K562 (cell line): ENCODE measurements around the gene LYST. TPM values are rescaled to one million over a fixed set of nuclear protein-coding genes. Genes with fewer than 3 reads are reported as not detected.

Source experiments
- ATAC-seq: fragments of 200-7000 bp; cut with Tn5 transposase; 3 replicates; pipeline ENCODE4 v1.9.1; 2020; ENCODE audit warnings: moderate library complexity
- BruUV-seq: library from RNA; stranded (reverse); fragments of 400-500 nt; replicated peaks from 2 replicates; lab custom pipeline; 2021; lab: Mats Ljungman, UMichigan
- CTCF ChIA-PET: fragments of 300-600 bp; formaldehyde crosslinking; extraction: SDS; loops from one replicate; lab custom pipeline; 2021; ENCODE audit warnings: low intra/inter-chr PET ratio; lab: Yijun Ruan, JAX
- POLR2A ChIA-PET: fragments of 300-600, 350-650 bp; sonication (Branson Sonifier 250); formaldehyde crosslinking; extraction: SDS; loops from one replicate; lab custom pipeline; 2021; ENCODE audit warnings: antibody characterized with exemption, inconsistent platforms; lab: Yijun Ruan, JAX
- DNase-seq, 4 experiments: peaks; one replicate each; pipeline versions ENCODE4 v3.0.0 to v3.0.0-alpha.2; 2011 to 2018; ENCODE audit warnings: low spot score in 3 of 4, mixed read lengths in 3 of 4; ENCODE audit errors: extremely low read depth in 1 of 4
- FAIRE-seq: peaks from 2 replicates; lab custom pipeline; 2011; peaks lifted over from hg19 to GRCh38; lab: Jason Lieb, UNC
- H2AFZ ChIP-seq: 2 replicates; pipeline ENCODE4 v1.6.0; 2011; ENCODE audit warnings: low read depth, low read length, control low read depth, inconsistent platforms
- H3K27ac ChIP-seq: fragments of 200-600 bp; 3 replicates; pipeline ENCODE4 v1.8.0; 2011; ENCODE audit warnings: low read depth, mild to moderate bottlenecking, control low read depth, inconsistent platforms, low read length, moderate library complexity, mixed read lengths; ENCODE audit errors: extremely low read depth
- H3K27me3 ChIP-seq, 2 experiments: fragments of 300-600 bp in 1 of 2; 2 replicates in 1 of 2; 3 replicates in 1 of 2; pipeline versions ENCODE4 v1.6.0 to v1.8.0; 2011; ENCODE audit warnings: inconsistent platforms in 2 of 2, low read length in 2 of 2, mild to moderate bottlenecking in 1 of 2, mixed read lengths in 1 of 2, moderate library complexity in 1 of 2; ENCODE audit not compliant: control insufficient read depth in 2 of 2, insufficient read depth in 2 of 2
- H3K36me3 ChIP-seq: fragments of 300-600 bp; 3 replicates; pipeline ENCODE4 v1.8.0; 2011; ENCODE audit warnings: mild to moderate bottlenecking, low read length, inconsistent platforms; ENCODE audit not compliant: control insufficient read depth, insufficient read depth
- H3K4me1 ChIP-seq, 2 experiments: fragments of 200-600 bp in 1 of 2; replicated peaks in 1 of 2; 2 replicates in 1 of 2; 3 replicates in 1 of 2; pipeline versions ENCODE4 v1.5.1 to v1.8.0; 2011; ENCODE audit warnings: inconsistent platforms in 2 of 2, low read length in 2 of 2, mild to moderate bottlenecking in 1 of 2, mixed read lengths in 1 of 2, moderate library complexity in 1 of 2; ENCODE audit not compliant: control insufficient read depth in 2 of 2, insufficient read depth in 2 of 2
- H3K4me2 ChIP-seq: 2 replicates; pipeline ENCODE4 v1.6.1; 2011; ENCODE audit warnings: low read length, control low read depth, inconsistent platforms, mixed read lengths; ENCODE audit not compliant: insufficient read depth
- H3K4me3 ChIP-seq: fragments of 200-600 bp; sonication (generic), shearing (Covaris generic); 2 replicates; pipeline ENCODE4 v1.5.1; 2016; ENCODE audit warnings: control low read depth, inconsistent platforms
- H3K79me2 ChIP-seq: fragments of 200-600 bp; 3 replicates; pipeline ENCODE4 v1.8.0; 2011; ENCODE audit warnings: low read length, inconsistent platforms; ENCODE audit not compliant: control insufficient read depth, insufficient read depth
- H3K9ac ChIP-seq, 2 experiments: 2 replicates each; pipeline versions ENCODE4 v1.6.0 to v1.6.1; 2011; ENCODE audit warnings: low read depth in 2 of 2, low read length in 2 of 2, control low read depth in 1 of 2, inconsistent platforms in 1 of 2, mild to moderate bottlenecking in 1 of 2, mixed read lengths in 1 of 2; ENCODE audit not compliant: insufficient read depth in 1 of 2
- H3K9me1 ChIP-seq: one replicate; pipeline ENCODE4 v1.6.0; 2011; ENCODE audit warnings: inconsistent platforms, mild to moderate bottlenecking, low read length, moderate library complexity; ENCODE audit not compliant: control insufficient read depth, insufficient read depth
- H3K9me3 ChIP-seq: replicated peaks from 2 replicates; pipeline ENCODE4 v1.5.1; 2011; ENCODE audit warnings: low read depth, low read length, inconsistent platforms; ENCODE audit not compliant: control insufficient read depth, insufficient read depth
- H4K20me1 ChIP-seq: replicated peaks from 2 replicates; pipeline ENCODE4 v1.6.1; 2011; ENCODE audit warnings: low read length, inconsistent platforms, mixed read lengths; ENCODE audit not compliant: control insufficient read depth, insufficient read depth
- NR2C1 ChIP-seq, 2 experiments: fragments of 450-650 bp; IDR thresholded peaks; 2 replicates each; pipeline ENCODE4 v1.6.1; 2017; ENCODE audit warnings: mild to moderate bottlenecking in 2 of 2, antibody characterized with exemption in 1 of 2, inconsistent platforms in 1 of 2, missing compliant biosample characterization in 1 of 2, missing genetic modification characterization in 1 of 2
- RBM22 ChIP-seq: fragments of 200-400 bp; formaldehyde crosslinking; IDR thresholded peaks from 2 replicates; pipeline ENCODE4 v1.6.1; 2018; ENCODE audit warnings: low read length, low read depth; ENCODE audit not compliant: poor library complexity, severe bottlenecking
- TCF7 ChIP-seq: sonication (generic); IDR thresholded peaks from 2 replicates; pipeline ENCODE4 v1.6.1; 2016; ENCODE audit warnings: antibody characterized with exemption, borderline replicate concordance
- YY1 ChIP-seq, 3 experiments: IDR thresholded peaks; 2 replicates each; pipeline ENCODE4 v1.6.1; 2011; ENCODE audit warnings: low read length in 2 of 3, mild to moderate bottlenecking in 2 of 3, moderate library complexity in 2 of 3, borderline replicate concordance in 1 of 3, control low read depth in 1 of 3, low read depth in 1 of 3; ENCODE audit not compliant: insufficient read depth in 3 of 3, insufficient replicate concordance in 2 of 3, control insufficient read depth in 1 of 3, insufficient read length in 1 of 3; ENCODE audit errors: extremely low read depth in 1 of 3
- ZBTB7A ChIP-seq: IDR thresholded peaks from 2 replicates; pipeline ENCODE4 v1.6.1; 2011; ENCODE audit warnings: low read depth, mild to moderate bottlenecking, low read length, moderate library complexity, borderline replicate concordance; ENCODE audit not compliant: control insufficient read depth
- ZC3H8 ChIP-seq: fragments of 450-650 bp; IDR thresholded peaks from 2 replicates; pipeline ENCODE4 v1.6.1; 2017
- ZNF134 ChIP-seq: fragments of 250-450 bp; sonication (Bioruptor Pico); conservative IDR thresholded peaks from 2 replicates; pipeline ENCODE4 v1.4.0; 2020
- ZNF764 ChIP-seq: fragments of 250-450 bp; sonication (Bioruptor Pico); IDR thresholded peaks from 2 replicates; pipeline ENCODE4 v1.4.0; 2020; ENCODE audit warnings: low read depth, mild to moderate bottlenecking, moderate library complexity
- WGBS: fragments of 100-300 bp; shearing (Covaris generic); methylation state at CpG from one replicate; pipeline ENCODE4 v1.1.6; 2016; ENCODE audit warnings: low coverage, mixed read lengths; ENCODE audit not compliant: insufficient coverage; ENCODE audit errors: missing lambda C conversion rate; 5-methylcytosine and 5-hydroxymethylcytosine counted together
- in situ Hi-C: fragments of 300-500 bp; cut with MboI; formaldehyde crosslinking; loops from 4 replicates; pipeline ENCODE4 v1.15.0; 2018; ENCODE audit warnings: inconsistent platforms, mixed read lengths
- intact Hi-C: fragments of 100-400 bp; cut with micrococcal nuclease; formaldehyde crosslinking; loops from 2 replicates; pipeline ENCODE4 v1.14.2; 2022
- polyA plus RNA-seq, 8 experiments: library from polyadenylated mRNA; depleted of rRNA in 4 of 8; stranded (reverse) in 5 of 8; unstranded in 3 of 8; fragments of >200 nt; fragmentation: Nextera tagmentation in 2 of 8; fragmentation: Illumina TruSeq in 1 of 8; extraction: Ambion mirVana in 2 of 8; extraction: Trizol in 1 of 8; gene quantifications; 2 replicates each; pipeline versions ENCODE4 v1.2.1 to v1.2.3, GENCODE V29; 2011 to 2014; ENCODE audit warnings: inconsistent platforms in 1 of 8, missing spikeins in 1 of 8
- total RNA-seq, 7 experiments: library from RNA; depleted of rRNA in 6 of 7; stranded (reverse); fragments of >200 nt in 6 of 7; fragmentation: Illumina TruSeq in 2 of 7; extraction: Trizol in 2 of 7; gene quantifications; 2 replicates each; pipeline versions ENCODE4 v1.2.1 to v1.2.3, GENCODE V29; 2011 to 2021; ENCODE audit warnings: low replicate concordance in 1 of 7
- TF ChIP-seq, protein P1 (sequence below): sonication (generic); formaldehyde crosslinking; IDR thresholded peaks from 2 replicates; pipeline ENCODE4 v1.8.1; 2023; ENCODE audit warnings: mild to moderate bottlenecking, missing genetic modification reagents

Gene LYST
- total and polyA plus RNA-seq, 9 of the 15 experiments (the other 6 are each of a cell fraction or from before 2014, with no cell fraction given), result 0.73 to 2.4 (median 1.4) TPM

- no peak for TF ChIP-seq RBM22
- TF ChIP-seq ZC3H8, result no peak
- no peak for TF ChIP-seq ZNF764 (CRISPR knock-in tag)
- no peak for TF ChIP-seq YY1 (IDR thresholded peaks at IDR 0.05; ENCODE audit: borderline replicate concordance in 1 of 3, control insufficient read depth in 1 of 3, extremely low read depth in 1 of 3, insufficient read depth in 3 of 3, insufficient read length in 1 of 3, insufficient replicate concordance in 2 of 3, low read depth in 1 of 3, low read length in 2 of 3)
- TF ChIP-seq ZNF134 (CRISPR knock-in tag), result no peak
- no peak for TF ChIP-seq NR2C1 (IDR thresholded peaks at IDR 0.05)
- TF ChIP-seq NR2C1 (tag; IDR thresholded peaks at IDR 0.05), result no peak
- TF ChIP-seq, protein P1, sequence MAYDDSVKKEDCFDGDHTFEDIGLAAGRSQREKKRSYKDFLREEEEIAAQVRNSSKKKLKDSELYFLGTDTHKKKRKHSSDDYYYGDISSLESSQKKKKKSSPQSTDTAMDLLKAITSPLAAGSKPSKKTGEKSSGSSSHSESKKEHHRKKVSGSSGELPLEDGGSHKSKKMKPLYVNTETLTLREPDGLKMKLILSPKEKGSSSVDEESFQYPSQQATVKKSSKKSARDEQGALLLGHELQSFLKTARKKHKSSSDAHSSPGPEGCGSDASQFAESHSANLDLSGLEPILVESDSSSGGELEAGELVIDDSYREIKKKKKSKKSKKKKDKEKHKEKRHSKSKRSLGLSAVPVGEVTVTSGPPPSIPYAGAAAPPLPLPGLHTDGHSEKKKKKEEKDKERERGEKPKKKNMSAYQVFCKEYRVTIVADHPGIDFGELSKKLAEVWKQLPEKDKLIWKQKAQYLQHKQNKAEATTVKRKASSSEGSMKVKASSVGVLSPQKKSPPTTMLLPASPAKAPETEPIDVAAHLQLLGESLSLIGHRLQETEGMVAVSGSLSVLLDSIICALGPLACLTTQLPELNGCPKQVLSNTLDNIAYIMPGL (CRISPR knock-in tag), result no peak
- no peak for TF ChIP-seq ZBTB7A
- no peak for TF ChIP-seq TCF7
- no peaks in the 10 kb centered on the region for H3K4me1 ChIP-seq
- no peak overlapping the region for H3K9ac ChIP-seq
- POLR2A ChIA-PET, result interaction anchor here (1.1 kb wide), 1 partner anchor 16 kb away, joined by 3 read pairs; no protein-coding TSS in a partner anchor
- intact Hi-C loops, result no loop called here
- CTCF ChIA-PET, result no interaction called here
- H3K27ac ChIP-seq, result no peak overlapping the region
- H3K9me1 ChIP-seq, result no peaks in the 10 kb centered on the region
- no peak for DNase-seq
- no peaks in the 10 kb centered on the region for H3K79me2 ChIP-seq
- H3K4me3 ChIP-seq, result no peak overlapping the region
- H3K4me2 ChIP-seq, result no peak overlapping the region
- WGBS, result under 1% methylated on average over 12 of the region's 12 CpGs
- no peak overlapping the region for H2AFZ ChIP-seq
- peaks cover 0 to 7% of the 10 kb centered on the region in 2 experiments; a peak in 4 of 5 replicates for H3K27me3 ChIP-seq
- in situ Hi-C loops, result no loop called here
- H4K20me1 ChIP-seq, result no peaks in the 10 kb centered on the region
- ATAC-seq, result no peak
- H3K36me3 ChIP-seq, result no peaks in the 10 kb centered on the region
- no TSS peak for BruUV-seq
- no peaks in the 10 kb centered on the region for H3K9me3 ChIP-seq
- no peak for FAIRE-seq
Observed at GRCh38 chr1:235809688-235810397, 56.9 kb downstream of the LYST start.
